ENCODE results near the gene SIGLEC14.

The SIGLEC14 gene

DNA sequence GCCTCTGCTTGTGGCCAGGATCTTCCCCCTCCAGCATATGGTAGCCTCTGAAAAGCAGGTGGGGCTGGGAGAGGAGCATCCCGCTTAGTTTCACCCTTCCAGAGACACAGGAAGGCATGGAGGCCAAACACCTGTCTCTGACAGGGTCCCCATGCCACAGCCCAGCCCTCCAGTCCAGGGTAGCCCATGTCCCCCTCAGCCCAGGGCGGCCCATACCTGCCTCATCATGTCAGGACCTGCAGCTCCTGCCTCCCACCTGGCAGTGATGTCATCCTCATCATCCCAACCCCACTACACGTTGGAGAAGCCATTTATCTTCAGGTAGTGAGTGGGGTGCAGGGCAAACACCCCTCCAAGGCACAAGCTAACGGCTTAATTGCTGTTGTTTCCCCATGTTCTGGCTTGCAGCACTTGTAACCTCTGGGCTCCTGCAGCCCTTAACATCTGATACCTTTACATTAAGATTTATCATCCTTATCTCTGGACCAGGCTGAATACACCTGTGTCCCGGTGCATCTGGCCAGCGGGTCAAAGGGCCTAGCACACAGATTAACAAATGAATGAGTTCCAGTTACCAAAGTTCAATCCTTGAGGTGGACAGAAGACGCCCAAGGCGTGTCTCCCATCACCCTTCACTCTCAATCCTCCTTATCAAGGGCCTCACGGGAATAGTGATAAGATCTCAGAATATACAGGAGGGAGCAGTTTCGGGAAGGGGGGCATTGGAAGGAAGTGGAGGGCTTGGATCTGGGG, 53.3 kb downstream of the SIGLEC14 start:
- TF ChIP-seq POU2F2 (IDR thresholded peaks at IDR 0.05; ENCODE audit: low read depth, low read length) (no peak), TAF1 (IDR thresholded peaks at IDR 0.05; ENCODE audit: low read depth, low read length) (no peak), POLR2AphosphoS5 (IDR thresholded peaks at IDR 0.05; ENCODE audit: low read depth, low read length) (no peak), SPI1 (IDR thresholded peaks at IDR 0.05; ENCODE audit: low read depth, low read length) (no peak), PAX5 (IDR thresholded peaks at IDR 0.05; ENCODE audit: insufficient read depth, low read length, severe bottlenecking) (no peak), POLR2A (IDR thresholded peaks at IDR 0.05; ENCODE audit: low read depth, low read length) (no peak)
- no peak for DNase-seq (ENCODE audit: insufficient read length, low spot score)
- peak; percentile 16 for FAIRE-seq
